ENCODE results near the gene SERINC1.
"Not testable (repeated sequence)": the region's sequence is repeated elsewhere in the genome, so short reads cannot be mapped to it uniquely, and the experiment has no call there.

Gene SERINC1

DNA sequence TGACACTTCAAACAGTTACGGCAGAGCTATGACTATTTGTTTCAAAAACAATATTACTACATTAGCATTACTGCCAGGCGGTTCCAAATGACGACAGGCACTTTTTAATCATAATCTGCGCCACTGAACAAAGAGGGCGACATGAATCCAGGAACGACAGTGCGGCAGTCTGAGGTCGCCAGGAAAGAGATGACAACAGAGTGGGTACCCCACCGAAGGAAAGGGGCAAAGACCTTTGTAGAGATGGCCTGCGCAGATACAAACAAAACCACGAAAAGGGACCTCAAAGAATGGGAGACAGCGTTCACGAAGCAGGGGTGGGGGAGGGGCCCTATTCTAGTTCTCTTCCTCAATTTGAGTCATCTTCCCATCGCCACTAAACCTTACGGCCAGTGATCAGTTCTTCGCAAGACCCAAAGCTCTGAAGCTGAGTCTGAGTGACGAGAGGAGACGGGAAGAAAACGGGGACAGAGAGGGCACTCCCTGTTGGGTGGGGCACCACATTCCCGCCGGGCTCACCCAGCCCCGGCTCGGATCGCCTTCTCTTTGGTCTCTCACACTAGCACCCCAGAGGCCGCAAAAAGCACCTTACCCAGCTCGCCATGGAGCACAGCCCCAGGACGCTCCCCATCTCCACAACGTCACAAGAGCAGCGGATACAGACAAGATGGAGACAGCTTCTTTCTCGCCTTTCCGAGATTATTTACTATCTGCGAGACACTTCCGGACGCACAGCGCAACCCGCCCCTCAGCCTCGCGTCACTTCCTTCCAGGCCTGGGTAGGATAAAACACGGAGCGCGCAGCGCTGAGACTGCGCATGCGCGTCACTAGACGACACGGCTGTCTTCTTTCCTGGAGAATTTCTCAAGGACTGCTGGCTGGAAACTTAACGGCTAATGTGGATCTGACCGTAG lies at the start of gene SERINC1:
SERINC1 (minus strand) TSS at position 701 of the 915 bp plus-strand sequence; CDS start at position 631, 70 bp downstream.
- DNase-seq (peak; percentile 84 to 89), ATAC-seq (peak; percentile 98)
- Mint-ChIP-seq H3K27ac (peak within 1 kb of the TSS; percentile 99 to 100), H3K4me1 (peaks cover 38% of the 10 kb centered on the region), H3K27me3 (no peaks in the 10 kb centered on the region), H3K4me3 (peak within 1 kb of the TSS; percentile 93 to 99), H3K9me3 (no peaks in the 10 kb centered on the region)

DNA sequence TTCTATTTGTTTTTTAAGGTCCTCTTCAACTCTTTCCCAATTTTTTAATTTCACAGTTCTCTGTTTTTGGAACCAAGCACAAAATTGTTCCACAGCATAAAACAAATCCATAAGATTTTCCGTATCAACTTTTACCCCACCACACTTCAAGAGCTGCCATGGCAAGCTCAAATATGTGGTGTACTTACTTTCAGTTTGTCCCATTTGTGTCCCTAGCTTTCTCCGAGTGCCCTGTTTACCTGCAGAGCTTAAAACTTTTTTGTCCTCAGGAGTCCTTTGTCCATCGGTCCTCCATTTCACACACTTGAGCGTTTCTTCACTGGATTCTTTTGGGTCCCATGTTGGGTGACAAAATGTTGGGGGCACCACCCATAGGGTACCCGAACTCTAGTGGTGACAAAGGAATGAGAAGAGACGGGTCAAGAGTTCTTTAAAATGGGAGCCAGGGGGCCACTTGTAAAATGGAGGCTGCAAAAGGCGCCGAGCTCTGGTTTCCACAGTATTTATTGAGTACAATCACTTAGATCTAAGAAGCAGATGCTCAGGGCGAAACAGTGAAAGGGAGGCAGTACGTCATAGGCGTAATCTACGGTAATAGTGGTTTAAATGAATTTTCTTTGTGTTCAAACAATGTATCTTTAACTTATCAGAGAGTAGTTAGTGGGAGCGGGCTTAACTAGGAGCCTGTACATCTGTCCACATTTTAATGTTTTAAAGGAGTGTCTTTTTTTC lies 39.8 kb upstream of the SERINC1 start:
- no peaks in the 10 kb centered on the region for H3K4me1 Mint-ChIP-seq
- peaks cover 7 to 12% of the 10 kb centered on the region in 2 donors for H3K9me3 Mint-ChIP-seq
- ATAC-seq (no peak), DNase-seq (no peak)
- no peak overlapping the region for H3K27ac Mint-ChIP-seq
- H3K4me3 Mint-ChIP-seq = no peak overlapping the region
- no peaks in the 10 kb centered on the region for H3K27me3 Mint-ChIP-seq

DNA sequence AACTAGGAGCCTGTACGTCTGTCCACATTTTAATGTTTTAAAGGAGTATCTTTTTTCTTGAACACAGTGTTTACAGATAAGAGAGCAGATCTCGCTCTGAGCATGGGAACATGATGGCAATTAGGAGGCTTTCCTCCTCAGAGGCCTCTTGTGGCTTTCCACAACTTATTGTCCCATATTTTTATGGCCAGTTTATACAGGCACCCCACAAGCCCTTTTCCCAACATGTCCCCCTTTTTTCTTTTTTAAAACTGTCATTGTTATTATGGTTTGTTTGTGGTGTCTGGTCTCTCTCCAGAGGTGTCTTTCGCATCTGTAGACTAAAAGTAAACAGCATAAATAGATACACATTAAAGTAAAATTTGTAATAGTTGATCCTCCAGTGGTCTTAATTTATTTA lies 33.6 kb upstream of the SERINC1 start:
- H3K4me1 Mint-ChIP-seq, ATAC-seq, DNase-seq, H3K27ac Mint-ChIP-seq, H3K4me3 Mint-ChIP-seq, H3K27me3 Mint-ChIP-seq: not testable (repeated sequence)
- peaks cover 35 to 58% of the 10 kb centered on the region in 2 donors for H3K9me3 Mint-ChIP-seq

DNA sequence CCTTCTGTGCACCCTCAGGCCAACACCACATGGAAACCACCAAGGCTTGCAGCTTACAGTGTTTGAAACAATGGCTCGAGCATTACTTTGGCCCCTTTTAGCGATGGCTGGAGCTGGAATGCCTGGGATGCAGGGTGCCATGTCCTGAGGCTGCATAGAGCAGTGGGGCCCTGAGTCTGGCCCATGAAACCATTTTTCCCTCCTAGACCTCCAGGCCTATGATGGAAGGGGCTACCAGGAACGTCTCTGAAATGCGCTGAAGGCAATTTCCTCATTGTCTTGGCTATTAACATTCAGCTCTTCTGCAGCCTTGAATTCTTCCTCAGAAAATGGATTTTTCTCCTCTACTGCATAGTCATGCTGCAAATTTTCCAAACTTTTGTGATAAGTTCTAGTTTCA lies 29.9 kb upstream of the SERINC1 start:
- no peak overlapping the region for H3K4me3 Mint-ChIP-seq

DNA sequence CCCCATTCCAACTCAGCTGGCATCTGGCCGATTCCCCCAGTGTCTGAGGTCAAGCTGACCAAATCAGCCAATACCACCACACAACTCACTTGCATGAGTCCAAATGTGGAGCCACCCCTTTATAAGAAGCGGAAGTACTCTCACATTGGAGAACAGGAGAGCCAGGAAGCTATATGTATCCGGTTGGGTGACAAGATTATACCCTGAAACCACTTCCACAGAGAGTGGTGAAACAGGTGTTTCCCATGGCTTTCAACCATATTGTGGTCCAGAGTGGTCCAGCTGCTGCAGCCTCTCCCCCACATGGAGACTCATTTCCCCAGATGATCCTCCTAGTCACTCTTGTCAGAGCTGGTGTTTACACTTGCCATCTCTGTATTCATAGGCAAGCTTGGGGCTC lies 24.0 kb upstream of the SERINC1 start:
- peak; percentile 86 for ATAC-seq
- DNase-seq = peak in 1 of 2 donors; percentile 29
- H3K4me3 Mint-ChIP-seq = no peak overlapping the region
- peaks cover 6% of the 10 kb centered on the region for H3K4me1 Mint-ChIP-seq
- H3K9me3 Mint-ChIP-seq = peaks cover 18 to 47% of the 10 kb centered on the region in 2 donors
- H3K27ac Mint-ChIP-seq = no peak overlapping the region
- H3K27me3 Mint-ChIP-seq = peaks cover 15% of the 10 kb centered on the region

More for the DNA sequence above, 29.9 kb upstream of the SERINC1 start:
- Mint-ChIP-seq H3K9me3 (peaks cover 44 to 76% of the 10 kb centered on the region in 2 donors), H3K27me3 (peaks cover 15% of the 10 kb centered on the region), H3K27ac (no peak overlapping the region), H3K4me1 (no peaks in the 10 kb centered on the region)
- ATAC-seq (no peak), DNase-seq (no peak)

DNA sequence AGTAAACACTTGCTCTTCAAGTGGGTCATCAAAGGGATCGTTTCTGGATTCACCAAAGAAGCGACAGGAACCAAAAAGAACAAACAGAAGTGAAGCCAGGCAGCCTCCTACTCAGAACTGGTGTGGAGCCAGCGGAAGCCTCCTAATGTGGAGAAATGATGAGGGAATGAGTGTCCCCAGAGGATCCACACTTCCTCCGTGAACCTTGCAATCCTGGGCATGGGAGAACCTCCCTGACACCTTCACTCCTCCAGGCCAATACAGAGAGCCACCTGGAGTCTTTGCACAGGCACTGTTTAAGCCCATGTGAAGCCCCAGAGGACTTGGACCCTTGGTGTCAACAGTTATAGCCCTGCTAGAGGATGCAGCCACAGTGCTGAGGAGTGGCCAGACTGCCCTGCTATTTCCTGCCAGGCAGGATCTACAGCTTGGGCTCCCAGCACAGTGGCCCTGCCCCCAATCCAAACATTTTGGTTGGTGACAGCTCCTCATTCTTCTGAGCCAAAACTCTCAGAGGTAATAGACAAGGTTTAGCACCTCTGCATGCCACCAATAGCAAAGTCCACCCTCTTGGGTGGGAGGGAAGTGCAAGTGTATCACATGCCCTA lies 23.2 kb upstream of the SERINC1 start:
- no peak for DNase-seq
- Mint-ChIP-seq H3K9me3 (peaks cover 16 to 41% of the 10 kb centered on the region in 2 donors), H3K4me3 (no peak overlapping the region), H3K27ac (no peak overlapping the region), H3K4me1 (peaks cover 12% of the 10 kb centered on the region), H3K27me3 (peaks cover 15% of the 10 kb centered on the region)
- ATAC-seq = no peak

DNA sequence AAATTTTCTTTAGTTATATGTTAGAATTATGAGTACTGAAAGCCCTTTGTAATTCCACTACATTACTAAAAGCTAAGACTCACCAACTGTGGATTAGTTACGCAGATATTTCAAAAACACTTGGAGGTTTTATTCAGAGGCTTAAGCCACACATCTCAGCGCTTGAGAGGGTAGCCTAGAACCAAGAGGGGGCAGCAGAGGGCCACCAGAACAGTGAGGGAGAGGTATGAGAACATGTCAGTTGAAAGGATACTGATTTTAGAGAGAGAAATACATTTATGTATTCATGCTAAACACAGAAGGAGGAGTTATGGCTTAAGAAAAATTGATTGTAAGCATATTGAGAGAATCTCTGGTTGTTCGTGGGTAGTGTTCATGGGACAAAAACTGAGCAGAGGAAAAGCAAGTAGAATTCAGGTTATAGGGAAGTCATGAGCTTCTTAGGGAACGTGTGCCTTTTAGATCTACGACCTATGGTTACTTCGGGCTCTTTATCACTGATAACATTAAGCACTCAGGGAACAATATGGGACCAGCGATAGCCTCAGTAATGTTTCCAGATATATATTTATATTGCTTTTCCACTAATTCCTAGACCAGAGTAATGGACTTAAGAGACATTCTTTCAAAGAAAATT lies 20.4 kb upstream of the SERINC1 start:
- H3K9me3 Mint-ChIP-seq = peaks cover 0 to 13% of the 10 kb centered on the region in 2 donors
- H3K4me3 Mint-ChIP-seq = peak overlapping the region in 1 of 2 donors; percentile 5
- no peak overlapping the region for H3K27ac Mint-ChIP-seq
- H3K27me3 Mint-ChIP-seq = peaks cover under 1% of the 10 kb centered on the region
- H3K4me1 Mint-ChIP-seq = peaks cover 12% of the 10 kb centered on the region
- ATAC-seq (peak; percentile 94), DNase-seq (peak; percentile 51 to 69)

DNA sequence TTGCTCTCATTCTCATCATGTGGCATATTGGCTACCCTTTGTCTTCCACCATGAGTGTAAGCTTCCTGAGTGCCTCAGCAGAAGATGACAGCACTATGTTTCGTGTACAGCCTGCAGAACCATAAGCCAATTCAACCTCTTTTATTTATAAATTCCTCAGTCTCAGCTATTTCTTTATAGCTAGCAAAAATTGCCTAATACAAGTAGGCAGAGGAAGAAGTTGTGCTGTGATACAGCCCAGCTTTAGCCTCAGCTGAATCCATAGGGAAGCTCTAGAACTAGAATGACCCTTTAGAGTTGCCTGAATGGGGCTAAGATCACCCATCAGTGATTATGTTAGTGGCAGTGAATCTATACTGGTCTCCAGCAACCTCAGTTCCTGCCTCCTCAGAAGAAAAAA lies 19.0 kb upstream of the SERINC1 start:
- H3K27me3 Mint-ChIP-seq = no peaks in the 10 kb centered on the region
- H3K9me3 Mint-ChIP-seq = peaks cover 0 to 7% of the 10 kb centered on the region in 2 donors
- H3K27ac Mint-ChIP-seq = no peak overlapping the region
- ATAC-seq (no peak), DNase-seq (no peak)
- no peak overlapping the region for H3K4me3 Mint-ChIP-seq
- H3K4me1 Mint-ChIP-seq = peaks cover 12% of the 10 kb centered on the region

DNA sequence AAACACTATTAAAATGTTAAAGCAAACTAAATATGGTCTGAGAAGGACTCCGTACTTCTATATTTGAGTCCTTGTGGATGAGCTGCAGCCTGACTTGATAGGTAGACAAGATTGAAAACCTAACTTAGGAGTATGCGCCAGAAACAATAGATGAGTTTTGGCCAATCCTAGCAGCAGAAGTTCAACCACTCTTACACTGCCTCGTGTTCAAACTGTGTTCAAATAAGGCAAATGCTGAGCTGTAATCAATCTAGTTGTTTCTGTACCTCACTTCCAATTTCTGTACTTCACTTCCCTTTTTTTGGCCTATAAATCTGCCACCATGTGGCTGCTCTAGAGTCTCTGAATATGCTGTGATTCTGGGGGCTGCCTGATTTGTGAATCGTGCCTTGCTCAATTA lies 13.2 kb upstream of the SERINC1 start:
- ATAC-seq (no peak), DNase-seq (no peak)
- peaks cover 6% of the 10 kb centered on the region for H3K4me1 Mint-ChIP-seq
- H3K27ac Mint-ChIP-seq = no peak overlapping the region
- no peak overlapping the region for H3K4me3 Mint-ChIP-seq
- no peaks in the 10 kb centered on the region for H3K9me3 Mint-ChIP-seq
- no peaks in the 10 kb centered on the region for H3K27me3 Mint-ChIP-seq

DNA sequence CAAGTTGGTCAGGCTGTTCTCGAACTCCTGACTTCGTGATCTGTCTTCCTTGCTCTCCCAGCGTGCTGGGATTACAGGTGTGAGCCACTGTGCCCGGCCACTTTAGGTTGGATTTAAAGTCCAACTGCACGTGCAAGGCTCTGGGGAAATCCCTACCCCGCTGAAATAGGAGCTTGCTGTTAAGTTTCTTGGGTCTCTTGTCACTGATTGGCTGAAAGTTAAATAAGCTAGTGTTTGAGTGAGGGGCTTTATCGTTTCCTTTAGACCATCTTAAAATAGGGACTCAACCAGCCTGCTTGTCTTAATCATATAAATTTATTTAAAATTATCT lies 11.1 kb upstream of the SERINC1 start:
- Mint-ChIP-seq H3K27me3 (no peaks in the 10 kb centered on the region), H3K4me1 (peaks cover 6% of the 10 kb centered on the region), H3K27ac (no peak overlapping the region), H3K4me3 (no peak overlapping the region), H3K9me3 (no peaks in the 10 kb centered on the region)
- ATAC-seq (no peak), DNase-seq (no peak)

DNA sequence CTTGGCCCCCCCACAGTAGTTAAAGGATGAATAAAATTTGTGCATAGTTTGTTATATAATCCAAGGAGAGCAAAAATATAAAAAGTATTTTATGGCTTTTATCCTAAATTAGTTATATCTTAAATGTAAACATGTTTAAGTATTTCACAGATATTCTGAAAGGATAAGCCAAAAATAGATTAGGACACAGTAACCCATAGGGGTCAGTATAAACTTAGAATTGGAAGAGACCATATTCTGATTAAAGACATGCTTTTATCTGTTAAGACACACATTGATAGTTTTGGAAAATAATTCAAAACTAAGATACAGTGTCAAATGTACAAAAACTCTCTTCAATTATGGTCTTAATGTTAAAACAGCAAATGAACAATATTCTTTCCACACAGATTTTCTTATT lies 4.5 kb upstream of the SERINC1 start:
- Mint-ChIP-seq H3K27me3 (no peaks in the 10 kb centered on the region), H3K4me3 (no peak overlapping the region), H3K9me3 (no peaks in the 10 kb centered on the region), H3K4me1 (peaks cover 5% of the 10 kb centered on the region), H3K27ac (no peak overlapping the region)
- DNase-seq (no peak), ATAC-seq (no peak)

DNA sequence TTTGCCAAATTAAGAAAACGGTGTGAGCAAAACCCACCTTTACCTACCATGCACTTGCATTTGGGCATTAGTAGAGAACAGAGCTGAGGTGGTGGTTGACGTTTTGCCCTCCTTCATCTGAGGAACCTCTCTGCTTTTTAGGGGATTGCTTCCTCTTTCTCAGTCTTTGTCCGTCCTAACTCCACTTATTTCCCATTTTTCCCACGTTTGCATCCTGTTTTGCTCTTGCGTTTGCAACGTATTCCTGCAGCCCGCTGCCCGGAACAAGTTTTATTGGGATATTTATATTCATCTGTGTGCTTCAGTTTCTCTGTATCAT lies 374 bp upstream of the SERINC1 start:
- ATAC-seq (peak; percentile 60), DNase-seq (no peak)
- Mint-ChIP-seq H3K4me1 (peaks cover 32% of the 10 kb centered on the region), H3K9me3 (no peaks in the 10 kb centered on the region), H3K27ac (peak overlapping the region; percentile 99 to 100), H3K4me3 (peak overlapping the region; percentile 93 to 99), H3K27me3 (no peaks in the 10 kb centered on the region)

DNA sequence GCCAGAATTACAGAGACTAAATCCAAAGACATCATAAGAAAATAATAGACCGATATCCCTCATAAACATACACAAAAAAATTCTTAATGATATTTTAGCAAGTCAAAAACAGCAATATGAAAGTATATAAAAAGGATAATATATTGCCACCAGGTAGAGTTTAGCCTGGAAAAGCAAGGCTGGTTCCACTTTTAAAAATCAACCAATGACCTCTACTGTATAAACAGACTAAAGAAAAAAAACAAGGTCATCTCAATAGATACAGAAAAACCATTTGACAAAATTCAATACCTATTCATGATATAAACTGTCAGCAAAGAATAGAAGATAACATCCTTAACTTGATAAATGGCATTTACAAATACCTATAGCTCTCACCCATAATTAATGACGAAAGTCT lies 9.7 kb downstream of the SERINC1 start:
- peak overlapping the region in 1 of 2 donors; percentile 48 for H3K4me3 Mint-ChIP-seq
- H3K4me1 Mint-ChIP-seq = peaks cover 89% of the 10 kb centered on the region

DNA sequence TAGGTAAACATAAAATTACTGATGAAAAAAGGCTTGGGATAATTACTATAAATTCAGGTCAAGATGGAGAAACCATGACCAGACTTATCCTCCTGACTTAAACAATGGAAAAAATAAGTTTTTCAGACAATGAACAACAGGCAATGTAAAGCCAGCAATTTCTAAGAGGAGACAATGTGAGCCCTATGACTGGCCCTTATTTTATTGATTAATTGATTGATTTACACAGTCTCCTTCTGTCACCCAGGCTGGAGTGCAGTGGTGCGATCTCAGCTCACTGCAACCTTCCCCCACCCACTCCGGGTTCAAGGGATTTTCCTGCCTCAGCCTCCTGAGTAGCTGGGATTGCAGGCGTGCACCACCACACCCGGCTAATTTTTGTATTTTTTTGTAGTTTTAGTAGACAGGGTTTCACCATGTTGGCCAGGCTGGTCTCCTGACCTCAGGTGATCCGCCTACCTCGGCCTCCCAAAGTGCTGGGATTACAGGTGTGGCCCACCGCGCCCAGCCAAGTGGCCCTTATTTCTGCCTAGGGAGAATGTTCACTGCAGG lies 11.7 kb downstream of the SERINC1 start:
- H3K4me3 Mint-ChIP-seq = peak overlapping the region in 1 of 2 donors; percentile 45
- H3K27me3 Mint-ChIP-seq = not testable (repeated sequence)
- H3K27ac Mint-ChIP-seq = peak overlapping the region in 1 of 2 donors; percentile 54

More for the DNA sequence above, 9.7 kb downstream of the SERINC1 start:
- Mint-ChIP-seq H3K27ac (no peak overlapping the region), H3K9me3 (no peaks in the 10 kb centered on the region), H3K27me3 (no peaks in the 10 kb centered on the region)
- no peak for DNase-seq
- no peak for ATAC-seq

DNA sequence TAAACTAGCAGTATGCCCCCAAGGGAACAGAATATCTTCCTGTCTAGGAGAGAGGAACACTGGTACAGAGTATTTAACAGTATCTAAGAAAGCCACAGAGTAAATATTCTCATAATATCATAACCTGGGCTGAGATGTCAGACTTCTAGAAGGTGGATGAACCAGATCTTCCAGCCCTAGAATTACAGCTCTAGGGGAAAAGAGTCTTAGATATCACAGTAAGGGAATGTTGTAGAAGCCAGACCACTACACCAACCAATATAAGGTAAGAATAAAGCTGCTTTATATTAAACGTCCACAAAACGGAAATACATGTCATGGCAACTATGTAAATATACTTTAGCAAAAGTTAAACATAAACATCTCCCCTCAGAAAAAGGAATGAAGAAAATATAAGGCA lies 12.4 kb downstream of the SERINC1 start:
- ATAC-seq (no peak), DNase-seq (no peak)
- no peaks in the 10 kb centered on the region for H3K27me3 Mint-ChIP-seq
- no peaks in the 10 kb centered on the region for H3K9me3 Mint-ChIP-seq
- peak overlapping the region; percentile 91 to 95 for H3K27ac Mint-ChIP-seq
- peak overlapping the region; percentile 45 to 46 for H3K4me3 Mint-ChIP-seq
- peaks cover 82% of the 10 kb centered on the region for H3K4me1 Mint-ChIP-seq

More for the DNA sequence above, 11.7 kb downstream of the SERINC1 start:
- H3K4me1 Mint-ChIP-seq = peaks cover 75% of the 10 kb centered on the region
- ATAC-seq, H3K9me3 Mint-ChIP-seq, DNase-seq: not testable (repeated sequence)

Measured in stimulated activated naive CD8-positive, alpha-beta T cell treated with anti-CD3 and anti-CD28 coated beads, Interleukin-15, amount 100 ng/mL, for 72 hours (primary cell).